Measurements from ENCODE around the gene LDAH.

DNA sequence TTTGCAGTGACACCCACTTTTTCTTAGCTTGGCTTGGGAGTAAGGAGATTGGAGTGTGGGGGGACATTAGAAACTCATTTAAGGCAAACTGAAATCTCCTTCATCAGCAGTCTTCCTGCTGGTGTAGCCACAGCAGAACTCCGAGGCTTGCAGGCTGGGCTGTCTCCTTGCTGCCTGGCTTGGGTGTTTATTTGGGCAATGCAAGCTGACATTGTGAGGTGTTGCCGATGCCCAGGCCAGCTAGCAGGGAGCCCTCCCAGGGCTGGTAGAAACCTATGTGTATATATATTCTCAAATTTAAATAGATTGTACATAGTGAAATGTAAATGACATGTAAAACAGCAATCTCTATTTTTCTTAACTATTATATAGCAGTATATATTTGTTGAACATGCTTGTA is 144.1 kb downstream of the LDAH start:
- TF ChIP-seq, protein P1, sequence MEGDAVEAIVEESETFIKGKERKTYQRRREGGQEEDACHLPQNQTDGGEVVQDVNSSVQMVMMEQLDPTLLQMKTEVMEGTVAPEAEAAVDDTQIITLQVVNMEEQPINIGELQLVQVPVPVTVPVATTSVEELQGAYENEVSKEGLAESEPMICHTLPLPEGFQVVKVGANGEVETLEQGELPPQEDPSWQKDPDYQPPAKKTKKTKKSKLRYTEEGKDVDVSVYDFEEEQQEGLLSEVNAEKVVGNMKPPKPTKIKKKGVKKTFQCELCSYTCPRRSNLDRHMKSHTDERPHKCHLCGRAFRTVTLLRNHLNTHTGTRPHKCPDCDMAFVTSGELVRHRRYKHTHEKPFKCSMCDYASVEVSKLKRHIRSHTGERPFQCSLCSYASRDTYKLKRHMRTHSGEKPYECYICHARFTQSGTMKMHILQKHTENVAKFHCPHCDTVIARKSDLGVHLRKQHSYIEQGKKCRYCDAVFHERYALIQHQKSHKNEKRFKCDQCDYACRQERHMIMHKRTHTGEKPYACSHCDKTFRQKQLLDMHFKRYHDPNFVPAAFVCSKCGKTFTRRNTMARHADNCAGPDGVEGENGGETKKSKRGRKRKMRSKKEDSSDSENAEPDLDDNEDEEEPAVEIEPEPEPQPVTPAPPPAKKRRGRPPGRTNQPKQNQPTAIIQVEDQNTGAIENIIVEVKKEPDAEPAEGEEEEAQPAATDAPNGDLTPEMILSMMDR (IDR thresholded peaks at IDR 0.05), result no peak
- TF ChIP-seq EP300 (IDR thresholded peaks at IDR 0.05), result no peak
- TF ChIP-seq POLR2A (IDR thresholded peaks at IDR 0.05), result no peak
- TF ChIP-seq POLR2AphosphoS5 (IDR thresholded peaks at IDR 0.05), result no peak

All from sigmoid colon (tissue), 4 donors.